ENCODE data around the gene PPCDC.

The PPCDC gene, protein sequence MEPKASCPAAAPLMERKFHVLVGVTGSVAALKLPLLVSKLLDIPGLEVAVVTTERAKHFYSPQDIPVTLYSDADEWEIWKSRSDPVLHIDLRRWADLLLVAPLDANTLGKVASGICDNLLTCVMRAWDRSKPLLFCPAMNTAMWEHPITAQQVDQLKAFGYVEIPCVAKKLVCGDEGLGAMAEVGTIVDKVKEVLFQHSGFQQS

DNA sequence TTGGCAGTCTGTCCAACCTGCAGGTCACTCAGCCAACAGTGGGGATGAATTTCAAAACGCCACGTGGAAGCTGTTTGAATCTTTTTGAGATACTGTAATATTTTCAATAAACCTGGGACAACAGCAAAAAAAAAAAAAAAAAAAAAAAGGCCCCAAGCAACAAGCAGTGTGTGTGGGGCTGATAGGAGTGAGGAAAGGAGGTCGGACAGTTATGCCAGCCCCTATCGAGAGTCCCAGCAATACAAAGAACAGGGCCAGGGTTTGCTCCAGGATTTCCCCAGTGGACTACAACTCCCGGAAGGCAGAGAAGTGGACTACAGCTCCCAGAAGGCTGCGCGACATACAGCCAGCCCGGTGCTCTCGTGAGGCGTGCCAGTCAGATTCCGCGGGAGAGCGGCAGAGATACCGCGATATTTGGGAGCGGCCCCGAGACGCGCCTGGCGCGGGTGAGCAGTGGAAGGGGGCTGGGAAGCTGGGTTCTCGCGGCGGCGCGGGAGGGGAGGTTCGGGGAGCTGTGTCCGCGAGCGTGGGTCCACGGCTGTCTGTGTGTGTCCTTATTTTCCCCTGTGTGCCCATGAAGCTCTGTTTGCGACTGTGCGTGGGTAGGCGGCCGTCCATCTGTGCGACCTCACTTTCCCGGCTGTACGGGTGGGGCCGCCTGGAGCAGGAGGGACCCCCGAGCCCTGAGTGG lies at the start of gene PPCDC:
Gene PPCDC, plus strand, starts transcription at position 410 of the 691 bp plus-strand sequence. CDS start 4,729 bp downstream, outside the sequence.
- in situ Hi-C loops (cut with MboI; ENCODE audit: low pct_unique_long_range_greater_than_20kb, low sequenced_read_pairs, unreplicated experiment), result no loop called here
- DNase-seq (ENCODE audit: low spot score), result peak; percentile 97
- TF ChIP-seq, protein P1, sequence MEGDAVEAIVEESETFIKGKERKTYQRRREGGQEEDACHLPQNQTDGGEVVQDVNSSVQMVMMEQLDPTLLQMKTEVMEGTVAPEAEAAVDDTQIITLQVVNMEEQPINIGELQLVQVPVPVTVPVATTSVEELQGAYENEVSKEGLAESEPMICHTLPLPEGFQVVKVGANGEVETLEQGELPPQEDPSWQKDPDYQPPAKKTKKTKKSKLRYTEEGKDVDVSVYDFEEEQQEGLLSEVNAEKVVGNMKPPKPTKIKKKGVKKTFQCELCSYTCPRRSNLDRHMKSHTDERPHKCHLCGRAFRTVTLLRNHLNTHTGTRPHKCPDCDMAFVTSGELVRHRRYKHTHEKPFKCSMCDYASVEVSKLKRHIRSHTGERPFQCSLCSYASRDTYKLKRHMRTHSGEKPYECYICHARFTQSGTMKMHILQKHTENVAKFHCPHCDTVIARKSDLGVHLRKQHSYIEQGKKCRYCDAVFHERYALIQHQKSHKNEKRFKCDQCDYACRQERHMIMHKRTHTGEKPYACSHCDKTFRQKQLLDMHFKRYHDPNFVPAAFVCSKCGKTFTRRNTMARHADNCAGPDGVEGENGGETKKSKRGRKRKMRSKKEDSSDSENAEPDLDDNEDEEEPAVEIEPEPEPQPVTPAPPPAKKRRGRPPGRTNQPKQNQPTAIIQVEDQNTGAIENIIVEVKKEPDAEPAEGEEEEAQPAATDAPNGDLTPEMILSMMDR (IDR thresholded peaks at IDR 0.05; ENCODE audit: extremely low read depth, insufficient read depth, missing control alignments), result no peak

DNA sequence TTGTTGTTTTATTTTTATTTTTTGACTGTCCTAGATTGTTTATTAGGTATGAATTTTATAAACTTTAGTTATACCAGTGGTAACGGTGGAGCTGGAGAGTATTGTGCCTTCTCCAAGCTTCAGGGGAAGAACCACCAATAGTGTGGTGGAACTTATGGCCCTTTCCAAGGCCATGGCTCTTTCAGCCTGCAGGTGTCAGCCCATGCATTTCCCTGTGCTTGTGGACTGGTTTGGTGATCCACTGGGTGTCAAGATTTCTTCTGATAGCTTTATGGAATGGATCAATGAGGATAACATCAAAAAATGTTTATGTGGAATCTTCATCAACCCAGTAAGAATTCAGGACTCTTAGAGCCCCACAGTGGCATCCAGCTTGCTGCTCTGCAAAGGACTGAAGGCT lies 47.2 kb upstream of the PPCDC start:
- DNase-seq (ENCODE audit: low spot score), result no peak
- in situ Hi-C loops (cut with MboI; ENCODE audit: low pct_unique_long_range_greater_than_20kb, low sequenced_read_pairs, unreplicated experiment), result no loop called here
- TF ChIP-seq, protein P1 (IDR thresholded peaks at IDR 0.05; ENCODE audit: extremely low read depth, insufficient read depth, missing control alignments), result peak; percentile 7

DNA sequence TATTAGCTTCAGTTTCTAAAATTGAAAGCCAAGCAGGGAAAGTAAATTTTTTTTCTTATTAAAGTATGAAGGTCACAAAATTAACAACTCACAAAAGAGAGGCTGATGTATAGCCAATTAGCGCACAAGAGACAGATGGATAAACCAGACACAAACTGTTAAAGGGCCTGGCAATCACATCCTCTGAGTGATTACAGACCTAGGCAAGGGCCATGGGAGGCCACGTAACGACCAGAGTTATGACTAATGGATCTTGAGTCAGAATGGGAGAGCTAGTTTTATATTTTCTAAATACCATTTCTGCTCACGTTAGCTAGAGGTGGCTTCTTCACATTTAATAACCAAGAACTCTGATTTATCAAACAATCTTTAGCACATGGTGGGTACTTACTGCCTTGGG lies 45.8 kb upstream of the PPCDC start:
- TF ChIP-seq, protein P1 (IDR thresholded peaks at IDR 0.05; ENCODE audit: extremely low read depth, insufficient read depth, missing control alignments), result no peak
- in situ Hi-C loops (cut with MboI; ENCODE audit: low pct_unique_long_range_greater_than_20kb, low sequenced_read_pairs, unreplicated experiment), result no loop called here
- DNase-seq (ENCODE audit: low spot score), result no peak

DNA sequence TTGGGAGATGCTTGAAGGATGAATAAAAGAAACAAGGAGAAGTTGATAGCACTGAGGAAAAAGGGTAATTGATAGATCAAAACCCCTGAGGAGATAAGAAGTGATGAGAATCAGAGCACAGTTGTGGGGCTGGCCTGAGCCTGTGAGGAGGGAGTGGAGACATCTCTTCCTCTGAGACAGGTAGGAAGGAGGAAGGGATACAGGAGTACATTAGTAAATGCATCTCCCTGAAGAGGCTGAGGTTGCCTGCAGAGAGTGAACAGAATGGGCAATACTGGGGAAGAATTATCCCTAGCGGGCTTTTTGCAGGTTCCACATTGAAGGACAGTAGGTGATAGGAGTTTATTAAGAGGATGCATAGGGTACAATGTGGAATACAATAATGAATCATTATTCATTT lies 45.3 kb upstream of the PPCDC start:
- TF ChIP-seq, protein P1 (IDR thresholded peaks at IDR 0.05; ENCODE audit: extremely low read depth, insufficient read depth, missing control alignments), result no peak
- in situ Hi-C loops (cut with MboI; ENCODE audit: low pct_unique_long_range_greater_than_20kb, low sequenced_read_pairs, unreplicated experiment), result no loop called here
- DNase-seq (ENCODE audit: low spot score), result no peak

DNA sequence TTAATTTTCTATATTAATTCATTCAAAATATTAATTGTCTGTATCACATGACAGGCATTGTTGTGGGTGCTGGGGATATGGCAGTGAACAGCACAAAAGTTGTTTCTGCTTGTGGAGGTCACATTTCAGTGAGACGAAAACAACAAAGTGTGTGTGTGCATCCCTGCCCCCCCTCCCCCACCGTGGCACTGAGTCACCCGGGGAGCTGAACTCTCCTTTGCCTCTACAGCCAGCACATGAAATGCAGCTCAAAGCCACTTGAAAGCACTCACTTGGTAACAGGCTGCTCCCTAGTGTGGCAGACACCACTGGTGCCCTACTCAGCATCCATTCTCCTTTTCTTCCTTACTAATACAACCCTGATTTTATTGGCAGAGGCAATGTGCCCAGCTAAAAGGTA lies 44.9 kb upstream of the PPCDC start:
- in situ Hi-C loops (cut with MboI; ENCODE audit: low pct_unique_long_range_greater_than_20kb, low sequenced_read_pairs, unreplicated experiment), result no loop called here
- DNase-seq (ENCODE audit: low spot score), result no peak
- TF ChIP-seq, protein P1 (IDR thresholded peaks at IDR 0.05; ENCODE audit: extremely low read depth, insufficient read depth, missing control alignments), result no peak

DNA sequence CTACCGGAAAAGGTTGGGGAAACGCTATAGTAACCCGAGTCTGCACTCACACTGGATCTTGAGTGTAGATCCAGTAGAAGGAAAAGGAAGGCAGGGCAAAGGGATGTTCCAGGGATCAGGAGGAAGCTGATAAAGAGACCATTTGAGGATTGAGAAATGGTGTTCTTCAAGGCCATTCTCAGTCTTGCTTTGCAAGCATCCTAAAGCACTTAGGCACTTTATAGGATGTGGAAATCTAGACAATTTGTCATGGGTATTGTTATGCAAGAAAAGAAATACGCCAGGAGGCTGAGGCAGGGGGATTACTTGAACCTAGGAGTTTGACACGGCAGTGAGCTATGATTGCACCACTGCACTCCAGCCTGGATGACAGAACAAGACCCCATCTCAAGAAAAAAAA lies 41.2 kb upstream of the PPCDC start:
- DNase-seq (ENCODE audit: low spot score), result no peak
- in situ Hi-C loops (cut with MboI; ENCODE audit: low pct_unique_long_range_greater_than_20kb, low sequenced_read_pairs, unreplicated experiment), result no loop called here

More for the DNA sequence above, 41.2 kb upstream of the PPCDC start:
- TF ChIP-seq, protein P1 (IDR thresholded peaks at IDR 0.05; ENCODE audit: extremely low read depth, insufficient read depth, missing control alignments), result no peak
